Activated naive CD4-positive, alpha-beta T cell treated with anti-CD3 and anti-CD28 coated beads, Interleukin-2, amount 50 U/mL, for 16 hours (primary cell): Measurements from ENCODE around the gene DNM3.
A peak's percentile ranks its signal among the peaks of the same experiment; 100 is the strongest.

ENCODE experiments used
- DNase-seq: peaks from one replicate; pipeline ENCODE4 v3.0.0-alpha.2; 2020

Gene DNM3

DNA sequence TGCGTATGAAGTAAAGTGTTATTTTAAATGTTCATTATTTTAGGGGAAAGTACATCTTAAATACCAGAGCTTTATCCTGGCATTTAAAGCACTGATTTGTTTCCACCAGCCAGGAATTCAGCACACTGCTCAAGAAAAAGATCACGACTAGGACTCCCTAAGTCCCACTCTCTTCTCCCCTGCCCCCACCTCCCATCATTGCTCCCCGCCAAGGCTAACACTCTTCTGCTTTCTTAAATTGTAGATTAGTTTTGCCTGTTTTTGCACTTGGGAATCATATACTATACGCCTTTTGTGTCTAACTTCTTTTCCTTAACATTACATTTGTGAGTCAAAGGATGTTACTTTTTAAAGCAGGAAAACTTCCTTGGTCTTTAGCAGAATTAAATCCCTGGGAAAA is 541.7 kb downstream of the DNM3 start:
- DNase-seq: no peak

GRCh38 chr1:172383536-172383935 is 542.2 kb downstream of the DNM3 start:
- no peak for DNase-seq

GRCh38 chr1:172384656-172385055 is 543.4 kb downstream of the DNM3 start:
- no peak for DNase-seq

GRCh38 chr1:172386046-172386445 is 544.7 kb downstream of the DNM3 start:
- no peak for DNase-seq

DNA sequence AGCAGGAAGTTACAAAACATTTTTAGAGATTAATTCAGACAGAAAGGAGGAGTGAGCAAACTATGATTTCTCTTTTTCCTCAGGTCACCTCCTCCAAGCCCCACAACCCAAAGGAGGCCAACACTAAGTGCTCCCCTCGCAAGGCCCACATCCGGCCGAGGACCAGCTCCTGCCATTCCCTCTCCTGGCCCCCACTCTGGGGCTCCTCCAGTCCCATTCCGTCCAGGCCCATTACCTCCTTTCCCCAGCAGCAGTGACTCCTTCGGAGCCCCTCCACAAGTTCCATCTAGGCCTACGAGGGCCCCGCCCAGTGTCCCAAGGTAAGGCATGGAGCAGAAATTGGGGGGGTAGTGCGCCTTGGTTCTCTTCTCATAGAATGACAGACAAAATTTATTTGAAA is 547.2 kb downstream of the DNM3 start:
- no peak for DNase-seq

- DNase-seq: no peak
Measured at GRCh38 chr1:172390301-172390682, 549.0 kb downstream of the DNM3 start.

DNA sequence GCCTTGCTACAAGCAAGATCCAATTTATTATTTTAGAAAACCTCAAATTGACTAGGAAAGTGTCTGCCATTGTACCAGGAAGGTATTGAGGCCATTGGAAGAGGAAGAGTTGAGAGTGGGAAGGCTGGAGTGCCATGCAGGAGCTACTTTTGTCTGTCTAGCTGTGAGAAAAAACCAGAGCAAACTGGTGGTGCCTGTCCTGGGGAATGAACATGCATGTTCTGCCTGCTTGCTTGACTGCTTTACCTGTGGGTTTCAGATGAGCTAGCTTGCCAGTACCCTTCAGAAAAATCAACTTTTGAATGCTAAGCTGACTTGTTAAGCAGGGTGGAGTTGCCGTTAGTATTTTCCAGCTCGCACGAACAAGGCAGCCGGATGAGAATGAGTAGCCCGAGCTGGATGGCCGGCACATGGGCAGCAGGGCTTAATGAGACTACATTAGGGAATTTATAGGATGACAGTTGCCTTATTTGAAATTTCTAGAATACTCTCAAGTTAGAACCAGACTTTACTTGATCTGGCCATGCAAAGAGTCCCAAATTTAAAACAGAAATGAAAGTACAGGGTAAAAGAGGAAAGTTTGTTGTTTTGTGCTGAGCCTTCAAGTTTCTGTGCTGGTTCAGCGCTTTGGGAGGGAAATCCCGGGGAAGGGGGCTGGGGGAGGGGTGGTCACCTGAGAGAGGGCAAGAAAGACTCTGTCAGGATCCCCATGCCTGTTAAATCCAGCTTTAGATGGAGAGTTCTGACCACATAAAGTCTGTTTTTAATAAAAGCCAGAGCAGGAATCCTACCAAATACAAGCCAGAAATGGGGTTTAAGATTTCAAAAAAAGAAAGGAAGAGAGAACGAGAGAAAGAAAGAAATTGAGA is 549.6 kb downstream of the DNM3 start:
- DNase-seq: no peak

GRCh38 chr1:172391976-172392375 is 550.7 kb downstream of the DNM3 start:
- no peak for DNase-seq

DNA sequence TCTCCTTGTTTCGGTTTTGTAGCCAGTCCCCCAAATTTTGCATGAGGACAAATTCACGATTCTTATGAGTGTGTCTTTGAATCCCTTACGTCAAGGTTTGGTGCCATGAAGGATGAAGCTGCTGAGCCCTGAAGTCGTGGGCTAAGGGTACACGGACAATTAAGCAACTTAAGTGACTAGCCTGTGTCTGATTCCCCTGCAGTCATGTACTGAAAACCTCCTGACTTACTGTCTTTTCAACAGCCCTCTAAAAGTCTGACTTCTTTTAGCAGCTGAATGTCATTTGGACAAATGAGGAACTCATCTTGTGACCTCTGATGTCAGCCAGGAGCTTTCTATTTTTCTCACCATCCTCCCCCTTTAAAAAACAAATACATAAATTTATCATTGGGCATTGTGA is 552.1 kb downstream of the DNM3 start:
- no peak for DNase-seq

DNA sequence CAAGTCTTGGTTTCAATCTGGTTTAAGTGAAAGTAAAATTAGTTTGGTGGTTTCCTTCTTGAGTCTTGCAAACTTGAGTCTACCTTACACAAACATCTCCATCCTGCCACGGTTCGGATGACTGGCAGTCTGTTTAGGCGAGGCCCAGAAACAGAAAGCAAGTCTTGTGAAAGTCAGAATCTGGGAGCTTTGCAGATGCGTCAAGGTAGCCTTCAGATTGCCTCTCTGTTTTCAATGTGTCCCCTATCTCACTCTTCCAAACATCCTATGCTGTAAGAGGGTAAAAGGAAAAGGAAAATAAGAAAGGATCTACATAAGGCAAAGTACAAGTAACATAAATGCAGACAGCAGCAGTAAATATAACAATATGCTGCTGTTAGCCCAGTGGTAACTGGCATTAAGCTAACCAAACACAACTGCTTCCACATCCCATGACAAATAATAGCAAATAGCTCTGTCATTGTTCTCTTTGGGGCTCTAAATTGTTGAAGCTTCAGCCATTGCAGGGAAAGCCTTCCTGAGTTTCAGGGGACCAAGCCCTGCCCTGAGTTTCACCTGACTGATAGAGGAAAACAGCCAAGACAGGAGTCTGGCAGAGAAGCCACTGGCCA is 552.9 kb downstream of the DNM3 start:
- DNase-seq: peak; percentile 75

GRCh38 chr1:172394811-172395210 is 553.5 kb downstream of the DNM3 start:
- no peak for DNase-seq

DNA sequence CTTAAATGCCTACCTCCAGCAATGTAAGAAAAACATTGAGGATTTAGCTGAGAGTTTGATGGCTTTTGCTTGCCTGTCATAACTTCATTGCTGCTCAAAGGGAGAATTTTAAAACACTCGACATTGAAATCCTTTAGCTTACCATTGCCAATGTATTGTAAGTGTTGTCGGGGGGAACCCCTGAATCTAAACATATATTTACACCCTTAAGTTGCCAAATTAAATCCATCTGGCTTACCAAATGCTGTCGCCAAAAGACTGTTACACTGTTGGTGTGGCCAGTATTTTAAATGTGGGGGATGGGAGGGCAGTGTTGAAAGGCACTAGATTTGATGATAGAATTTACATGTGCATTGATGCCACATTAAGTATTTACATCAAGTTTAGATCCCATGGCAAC is 554.3 kb downstream of the DNM3 start:
- DNase-seq: no peak

DNA sequence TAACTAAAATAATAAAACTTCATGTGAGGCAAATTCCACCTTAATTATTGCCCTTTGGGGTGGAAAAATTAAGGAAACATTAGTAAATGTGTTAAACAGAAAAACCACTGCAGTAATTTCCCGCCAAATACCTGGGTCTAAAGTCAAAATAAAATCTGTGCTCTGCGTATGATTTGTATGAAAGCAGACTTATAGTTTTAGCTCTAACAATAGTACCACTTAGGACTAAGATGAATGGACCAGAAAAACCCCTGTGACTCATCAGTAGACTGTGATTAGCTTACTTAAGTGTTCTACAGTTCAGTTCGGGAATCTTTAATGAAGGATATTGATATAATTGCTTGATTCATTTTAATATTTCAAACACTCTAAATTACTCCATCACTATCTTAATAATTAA is 555.9 kb downstream of the DNM3 start:
- DNase-seq: no peak

DNA sequence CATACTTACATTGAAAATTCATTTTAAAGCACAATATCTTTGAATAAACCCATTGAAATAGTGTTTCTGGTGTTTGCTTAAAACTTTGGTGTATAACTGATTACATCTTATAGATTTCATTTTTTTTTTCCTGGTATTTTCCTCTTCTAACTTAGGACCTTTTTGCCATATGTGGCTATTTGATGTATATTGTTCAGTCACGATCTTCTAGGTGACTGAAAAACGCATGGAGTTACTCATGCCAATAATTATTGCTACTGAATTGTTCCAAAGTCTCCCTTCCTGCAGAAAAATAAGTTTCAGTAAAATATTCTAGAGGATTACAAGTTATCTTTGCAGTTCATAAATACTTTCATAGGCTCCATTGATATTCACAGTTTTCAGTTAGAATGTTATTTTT is 556.3 kb downstream of the DNM3 start:
- no peak for DNase-seq

- DNase-seq: no peak
Measured at GRCh38 chr1:172398193-172398592, 556.9 kb downstream of the DNM3 start.

- peak; percentile 25 for DNase-seq
Measured at GRCh38 chr1:172398970-172399755, 557.9 kb downstream of the DNM3 start.

GRCh38 chr1:172399756-172400721 is 558.7 kb downstream of the DNM3 start:
- no peak for DNase-seq

- no peak for DNase-seq
Measured at GRCh38 chr1:172400722-172401105, 559.4 kb downstream of the DNM3 start.

- no peak for DNase-seq
Measured at GRCh38 chr1:172401477-172401876, 560.2 kb downstream of the DNM3 start.

DNA sequence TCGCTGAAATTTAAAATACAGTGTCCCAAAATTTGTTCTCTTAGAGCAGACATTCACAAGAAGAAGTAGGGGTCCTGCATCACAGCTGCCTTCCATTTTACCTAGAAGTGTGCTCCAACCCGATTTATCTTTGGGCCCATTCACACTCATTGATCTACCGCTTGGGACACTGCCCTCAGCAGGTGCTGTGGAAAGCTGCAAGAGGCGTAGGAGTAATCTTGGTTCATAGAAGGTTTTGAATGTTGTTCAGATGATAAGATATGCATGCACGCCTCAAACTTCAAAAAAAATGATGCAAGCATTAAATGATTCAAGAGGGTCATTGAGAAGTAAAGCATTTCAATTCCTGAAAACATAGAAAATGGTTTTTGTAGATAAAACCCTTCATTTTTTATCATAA is 560.6 kb downstream of the DNM3 start:
- DNase-seq: no peak

DNA sequence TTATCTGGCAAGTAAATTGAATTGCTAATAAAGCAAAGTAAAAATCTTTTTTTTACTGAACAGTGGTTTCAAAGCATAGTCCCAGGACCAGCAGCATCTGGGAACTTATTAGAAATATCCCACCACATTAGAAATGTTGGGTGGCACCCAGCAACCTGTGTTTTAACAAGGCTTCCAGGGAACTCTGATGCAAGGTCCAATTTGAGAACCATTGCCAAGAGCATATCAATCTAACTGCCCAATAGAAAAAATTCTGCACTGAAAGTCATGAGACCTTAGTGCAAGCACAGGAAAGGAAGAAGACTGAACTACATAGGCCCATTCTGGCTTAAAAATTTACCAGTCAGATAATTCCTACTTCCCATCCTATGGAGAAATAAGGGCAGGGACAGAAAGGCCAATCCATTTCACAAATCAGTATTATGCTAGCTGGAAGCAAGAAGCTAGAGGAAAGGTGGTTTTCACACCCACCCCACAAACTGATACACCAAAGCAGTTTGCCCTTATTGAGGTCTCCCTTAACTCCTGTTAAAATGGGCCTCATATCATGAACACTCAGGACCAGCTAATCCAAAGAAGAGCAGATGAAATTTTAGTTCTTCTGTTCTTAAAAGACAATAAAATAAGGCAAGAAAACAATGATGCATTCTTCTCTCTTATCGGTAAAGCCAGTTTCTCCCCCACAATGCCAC is 561.7 kb downstream of the DNM3 start:
- no peak for DNase-seq

DNA sequence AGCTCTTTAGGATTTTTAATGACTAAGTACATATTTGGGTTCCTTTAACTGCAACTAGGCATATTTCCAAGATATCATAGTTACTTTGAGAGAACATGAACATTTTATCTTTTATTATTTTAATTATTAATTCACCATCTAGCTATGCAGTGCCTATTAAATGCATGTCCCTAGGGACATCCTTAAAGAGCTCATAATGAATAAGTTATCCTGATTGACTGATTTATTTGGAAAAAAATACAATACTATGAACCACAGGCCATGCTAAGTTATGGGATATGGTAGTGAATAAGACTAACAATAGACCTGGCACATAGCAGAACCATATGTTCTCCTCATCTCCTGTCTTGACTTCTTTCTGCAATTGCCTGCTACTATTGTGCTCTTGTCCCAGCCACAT is 562.8 kb downstream of the DNM3 start:
- DNase-seq: no peak
